D721Med (cell line): ENCODE results near the gene SH3RF2.

Source experiments
- DNase-seq: peaks from one replicate; pipeline ENCODE4 v3.0.0; 2011; ENCODE audit warnings: low spot score; ENCODE audit not compliant: insufficient read length
- FAIRE-seq: peaks from 2 replicates; lab custom pipeline; 2011; peaks lifted over from hg19 to GRCh38; lab: Jason Lieb, UNC
- TF ChIP-seq, protein P1 (sequence below): IDR thresholded peaks from 2 replicates; pipeline ENCODE4 v1.5.1; 2012; ENCODE audit warnings: mild to moderate bottlenecking, control low read depth; ENCODE audit not compliant: insufficient read depth; ENCODE audit errors: missing control alignments

The SH3RF2 gene

DNA sequence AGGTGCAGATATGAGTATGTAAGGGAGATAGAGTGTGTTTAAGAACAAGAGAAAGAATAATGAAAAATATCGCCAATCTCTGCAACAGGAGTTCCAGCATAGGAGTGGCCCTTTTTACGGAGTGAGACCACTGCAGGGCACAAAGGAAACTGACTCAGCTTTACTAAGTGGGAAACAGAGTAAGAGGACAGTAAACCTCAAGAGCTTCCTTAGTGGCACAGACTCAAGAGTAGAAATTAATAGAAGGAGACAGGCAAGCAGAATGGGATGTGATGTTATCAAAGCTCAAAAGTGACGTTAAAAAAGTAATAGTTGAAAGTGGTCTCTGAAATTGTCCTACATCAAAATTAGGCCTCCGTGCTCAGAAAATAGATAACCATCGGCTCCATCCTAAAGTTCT, 2.1 kb upstream of the SH3RF2 start:
- DNase-seq (no peak), FAIRE-seq (no peak)
- TF ChIP-seq, protein P1, sequence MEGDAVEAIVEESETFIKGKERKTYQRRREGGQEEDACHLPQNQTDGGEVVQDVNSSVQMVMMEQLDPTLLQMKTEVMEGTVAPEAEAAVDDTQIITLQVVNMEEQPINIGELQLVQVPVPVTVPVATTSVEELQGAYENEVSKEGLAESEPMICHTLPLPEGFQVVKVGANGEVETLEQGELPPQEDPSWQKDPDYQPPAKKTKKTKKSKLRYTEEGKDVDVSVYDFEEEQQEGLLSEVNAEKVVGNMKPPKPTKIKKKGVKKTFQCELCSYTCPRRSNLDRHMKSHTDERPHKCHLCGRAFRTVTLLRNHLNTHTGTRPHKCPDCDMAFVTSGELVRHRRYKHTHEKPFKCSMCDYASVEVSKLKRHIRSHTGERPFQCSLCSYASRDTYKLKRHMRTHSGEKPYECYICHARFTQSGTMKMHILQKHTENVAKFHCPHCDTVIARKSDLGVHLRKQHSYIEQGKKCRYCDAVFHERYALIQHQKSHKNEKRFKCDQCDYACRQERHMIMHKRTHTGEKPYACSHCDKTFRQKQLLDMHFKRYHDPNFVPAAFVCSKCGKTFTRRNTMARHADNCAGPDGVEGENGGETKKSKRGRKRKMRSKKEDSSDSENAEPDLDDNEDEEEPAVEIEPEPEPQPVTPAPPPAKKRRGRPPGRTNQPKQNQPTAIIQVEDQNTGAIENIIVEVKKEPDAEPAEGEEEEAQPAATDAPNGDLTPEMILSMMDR, result no peak

DNA sequence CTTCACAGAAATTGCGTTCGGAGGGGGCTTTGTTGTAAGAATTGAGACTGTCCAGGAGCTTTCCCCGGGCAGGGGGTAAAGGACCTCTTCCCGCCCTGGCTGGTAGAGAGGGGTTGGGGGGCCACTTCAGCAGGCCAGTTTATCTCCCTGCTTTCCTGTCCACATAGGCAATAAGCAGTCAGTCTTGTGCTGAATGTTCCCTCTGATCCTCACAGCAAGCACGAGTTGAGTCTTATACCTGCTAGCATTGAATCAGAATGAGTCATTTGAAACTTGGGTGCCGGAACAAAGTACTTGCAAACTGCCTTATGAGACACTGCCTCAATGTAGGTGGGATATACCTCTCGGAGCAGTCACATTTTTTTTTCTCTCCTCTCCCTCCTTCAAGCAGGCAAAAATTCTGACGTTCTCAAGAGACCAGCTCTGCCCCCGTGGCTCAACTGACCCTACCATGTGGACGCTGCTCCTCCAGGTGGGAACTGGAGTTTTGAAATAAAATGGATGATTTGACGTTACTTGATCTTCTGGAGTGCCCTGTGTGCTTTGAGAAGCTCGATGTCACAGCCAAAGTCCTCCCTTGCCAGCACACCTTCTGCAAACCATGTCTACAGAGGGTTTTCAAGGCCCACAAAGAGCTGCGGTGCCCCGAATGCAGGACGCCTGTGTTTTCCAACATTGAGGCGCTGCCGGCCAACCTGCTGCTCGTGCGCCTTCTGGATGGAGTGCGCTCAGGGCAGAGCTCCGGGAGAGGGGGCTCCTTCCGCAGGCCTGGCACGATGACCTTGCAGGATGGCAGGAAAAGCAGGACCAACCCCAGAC, 1.3 kb downstream of the SH3RF2 start:
- no peak for DNase-seq
- TF ChIP-seq, protein P1, result no peak
- no peak for FAIRE-seq

DNA sequence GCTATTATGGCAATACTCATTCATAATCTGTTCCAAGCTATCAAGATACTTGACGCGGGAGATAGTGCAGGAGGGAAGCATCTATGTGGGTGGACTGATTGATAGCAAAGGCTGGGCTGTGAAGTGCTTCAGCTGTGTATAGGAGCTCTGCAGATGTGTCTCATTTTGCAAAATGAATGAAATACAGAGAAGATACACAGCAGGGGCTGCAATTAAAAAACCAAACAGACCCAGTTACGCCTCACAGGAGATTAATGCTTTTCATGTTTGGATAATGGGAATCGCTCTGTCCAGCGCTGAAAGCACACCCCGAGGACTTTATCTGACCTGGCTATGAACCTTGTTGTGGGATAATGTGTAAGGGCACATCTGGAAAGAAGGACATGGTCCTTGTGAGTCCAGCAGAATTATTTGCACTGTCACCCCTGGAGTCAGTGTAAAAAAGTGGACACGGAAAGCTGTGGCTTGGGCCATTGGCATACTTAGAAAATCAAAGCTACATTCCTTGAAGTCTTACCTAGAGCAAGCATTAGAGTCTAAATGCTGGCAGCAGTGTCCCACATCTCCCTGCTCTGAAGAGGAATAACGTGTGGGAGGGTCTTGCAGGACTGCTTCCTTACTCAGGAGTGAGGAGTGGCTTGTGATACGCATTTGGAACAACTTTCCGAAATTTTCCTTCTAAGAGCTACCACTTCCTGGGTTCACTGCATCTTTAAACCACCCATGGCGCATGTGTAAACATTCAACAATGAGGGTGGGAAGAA, 2.6 kb downstream of the SH3RF2 start:
- no peak for DNase-seq
- TF ChIP-seq, protein P1, result no peak
- no peak for FAIRE-seq

DNA sequence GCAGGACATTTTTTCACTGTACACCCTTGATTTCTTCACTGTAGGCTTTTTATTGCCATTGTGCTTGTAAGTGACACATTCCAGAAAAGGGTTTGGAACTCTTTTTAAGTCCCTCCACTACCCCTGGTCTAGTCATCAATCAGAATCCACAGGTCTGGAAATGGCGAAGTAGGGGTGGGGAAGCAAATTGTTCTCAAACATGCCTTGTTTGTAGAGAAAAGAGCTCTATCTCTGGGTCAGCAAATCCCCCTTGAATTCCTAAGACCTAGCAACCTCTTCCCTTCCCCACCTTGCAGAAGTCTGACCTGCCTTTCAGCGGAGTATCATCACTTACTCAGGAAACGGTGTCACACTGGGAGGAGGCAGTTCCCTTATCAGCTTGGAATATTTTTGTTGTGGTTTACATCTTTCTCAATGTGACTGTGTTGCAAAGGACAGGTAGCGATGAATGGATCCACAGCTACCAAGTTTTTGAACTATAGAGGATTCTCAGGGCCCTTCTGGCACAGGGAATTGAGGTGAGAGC, 3.2 kb downstream of the SH3RF2 start:
- DNase-seq (no peak), FAIRE-seq (no peak)
- TF ChIP-seq, protein P1, result no peak

DNA sequence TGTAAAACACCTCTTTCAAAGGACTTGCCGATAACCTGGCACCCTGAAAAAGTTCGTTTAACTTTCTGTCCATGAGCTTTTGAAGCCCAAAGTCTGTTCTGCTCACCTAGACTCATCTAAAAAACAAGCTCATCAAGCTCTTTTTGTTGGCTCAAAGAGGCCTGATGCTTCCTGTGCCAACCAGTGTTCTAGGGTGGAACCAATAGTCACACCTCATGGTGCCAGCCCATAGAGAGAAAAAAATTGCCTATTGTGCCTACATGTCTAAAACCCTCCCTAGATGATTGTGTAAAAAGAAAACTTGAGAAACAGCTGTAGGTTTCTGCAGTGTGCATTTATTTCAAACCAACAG, 4.7 kb downstream of the SH3RF2 start:
- no peak for FAIRE-seq
- TF ChIP-seq, protein P1, result no peak
- DNase-seq, result no peak

DNA sequence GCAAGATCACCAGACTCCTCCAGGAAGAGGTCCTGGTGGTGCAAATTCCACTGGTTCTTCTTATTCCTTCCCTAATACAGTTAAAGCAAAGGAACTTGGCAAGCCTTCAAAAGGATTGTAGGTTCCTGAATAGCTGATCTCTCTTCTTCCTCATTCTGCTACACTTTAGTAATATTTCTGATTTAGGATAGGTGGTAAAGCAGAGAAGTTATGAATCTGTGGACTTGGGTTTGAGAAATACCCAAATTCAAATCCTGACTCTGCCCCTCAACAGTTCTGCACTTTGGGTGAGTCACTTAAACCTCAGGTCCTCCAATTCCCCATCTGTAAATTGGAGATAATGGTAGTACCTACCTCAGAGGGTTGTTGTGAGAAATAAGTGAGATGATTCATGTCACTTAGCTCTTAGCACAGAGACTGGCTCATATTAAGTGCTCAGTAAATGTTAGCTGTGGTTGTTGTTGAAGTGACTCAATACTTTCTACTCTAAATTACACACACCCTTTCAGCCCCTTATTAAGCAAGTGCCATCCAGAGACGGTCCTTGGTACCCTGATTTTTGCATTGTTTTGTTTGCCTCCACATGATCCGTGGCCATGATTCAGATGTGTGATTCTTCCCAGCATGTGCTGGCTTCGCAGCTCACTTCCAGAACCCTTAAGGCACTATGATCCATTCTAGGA, 5.2 kb downstream of the SH3RF2 start:
- DNase-seq (no peak), FAIRE-seq (no peak)
- TF ChIP-seq, protein P1, result no peak
